Umbilical cord (tissue), 2 donors: Measurements from ENCODE around the gene TCEA2. TPM values are rescaled to one million over a fixed set of nuclear protein-coding genes. Genes with fewer than 3 reads are reported as not detected.

Source experiments
- DNase-seq: peaks from one replicate; pipeline ENCODE4 v3.0.0-alpha.2; 2015; ENCODE audit warnings: low spot score
- total RNA-seq: library from RNA; depleted of rRNA; stranded (reverse); fragments of >200 nt; gene quantifications from one replicate; pipeline ENCODE4 v1.2.3, GENCODE V29; 2014; ENCODE audit warnings: low replicate concordance; ENCODE audit not compliant: insufficient read depth

The TCEA2 gene
- total RNA-seq, 1 donor from 2014 or later = 20.9 TPM

GRCh38 chr20:64048402-64049044 lies 14.5 kb upstream of the TCEA2 start:
- no peak for DNase-seq

- no peak for DNase-seq
These were observed 13.7 kb upstream of the TCEA2 start, which contains the start of gene SOX18 for GRCh38 chr20:64049060-64049877. TSS of gene SOX18 (minus strand) at chr20:64049639. CDS start at chr20:64049516, 123 bp downstream.

GRCh38 chr20:64049878-64050260 lies 13.1 kb upstream of the TCEA2 start:
- DNase-seq = no peak

- DNase-seq = no peak
These were observed 12.6 kb upstream of the TCEA2 start for GRCh38 chr20:64050261-64051032.

- no peak for DNase-seq
These were observed 12.0 kb upstream of the TCEA2 start for GRCh38 chr20:64051033-64051452.

- no peak for DNase-seq
These were observed 11.3 kb upstream of the TCEA2 start for GRCh38 chr20:64051561-64052325.

- no peak for DNase-seq
These were observed 10.7 kb upstream of the TCEA2 start for GRCh38 chr20:64052326-64052722.

- DNase-seq = no peak
These were observed 9.8 kb upstream of the TCEA2 start for GRCh38 chr20:64052987-64053840.

- peak; percentile 93 for DNase-seq
These were observed 8.9 kb upstream of the TCEA2 start for GRCh38 chr20:64053841-64054661.

- no peak for DNase-seq
These were observed 7.6 kb upstream of the TCEA2 start for GRCh38 chr20:64055396-64055892.

GRCh38 chr20:64055893-64056638 lies 6.9 kb upstream of the TCEA2 start:
- peak; percentile 82 for DNase-seq

GRCh38 chr20:64056639-64056888 lies 6.4 kb upstream of the TCEA2 start:
- no peak for DNase-seq

GRCh38 chr20:64056889-64057627 lies 5.9 kb upstream of the TCEA2 start:
- no peak for DNase-seq

- DNase-seq = peak; percentile 69
These were observed 5.1 kb upstream of the TCEA2 start for GRCh38 chr20:64057628-64058498.

GRCh38 chr20:64058536-64058935 lies 4.5 kb upstream of the TCEA2 start:
- DNase-seq = no peak

- no peak for DNase-seq
These were observed 762 bp upstream of the TCEA2 start for GRCh38 chr20:64062276-64062595.

- DNase-seq = no peak
These were observed 569 bp downstream of the TCEA2 start for GRCh38 chr20:64063389-64064144.
